Measurements from ENCODE around the gene IL2RA.

IL2RA gene

GRCh38 chr10:5983774-5984173, 78.4 kb downstream of the IL2RA start:
- no peak for DNase-seq (ENCODE audit: low read depth)
- no peak for TF ChIP-seq CTCF (IDR thresholded peaks at IDR 0.05; ENCODE audit: control insufficient read depth, extremely low read depth, insufficient read depth)
- H3K4me3 ChIP-seq (ENCODE audit: low read depth, low read length) = no peak overlapping the region

- TF ChIP-seq CTCF (IDR thresholded peaks at IDR 0.05; ENCODE audit: control insufficient read depth, extremely low read depth, insufficient read depth) = no peak
- H3K4me3 ChIP-seq (ENCODE audit: low read depth, low read length) = no peak overlapping the region
- DNase-seq (ENCODE audit: low read depth) = no peak
Measured at GRCh38 chr10:5981529-5981928, 80.6 kb downstream of the IL2RA start.

GRCh38 chr10:5978230-5978489, 84.0 kb downstream of the IL2RA start:
- peak overlapping the region; percentile 78 for H3K4me3 ChIP-seq (ENCODE audit: low read depth, low read length)
- no peak for DNase-seq (ENCODE audit: low read depth)
- no peak for TF ChIP-seq CTCF (IDR thresholded peaks at IDR 0.05; ENCODE audit: control insufficient read depth, extremely low read depth, insufficient read depth)

- TF ChIP-seq CTCF (IDR thresholded peaks at IDR 0.05; ENCODE audit: control insufficient read depth, extremely low read depth, insufficient read depth) = peak; percentile 48
- DNase-seq (ENCODE audit: low read depth) = peak; percentile 58
- peak within 1 kb of the TSS; percentile 78 for H3K4me3 ChIP-seq (ENCODE audit: low read depth, low read length)
Measured at GRCh38 chr10:5977471-5978229, 84.5 kb downstream of the IL2RA start, which contains the start of gene IL15RA. TSS of gene IL15RA (minus strand) at chr10:5977543. CDS start at chr10:5977492, 51 bp downstream.

GRCh38 chr10:5976512-5977470, 85.4 kb downstream of the IL2RA start:
- DNase-seq (ENCODE audit: low read depth) = no peak
- TF ChIP-seq CTCF (IDR thresholded peaks at IDR 0.05; ENCODE audit: control insufficient read depth, extremely low read depth, insufficient read depth) = no peak
- peak overlapping the region; percentile 78 for H3K4me3 ChIP-seq (ENCODE audit: low read depth, low read length)

- no peak for TF ChIP-seq CTCF (IDR thresholded peaks at IDR 0.05; ENCODE audit: control insufficient read depth, extremely low read depth, insufficient read depth)
- peak overlapping the region; percentile 78 for H3K4me3 ChIP-seq (ENCODE audit: low read depth, low read length)
- DNase-seq (ENCODE audit: low read depth) = no peak
Measured at GRCh38 chr10:5975641-5976473, 86.3 kb downstream of the IL2RA start.

Measured in LNCaP clone FGC (cell line).